Sigmoid colon (tissue), 4 donors: Measurements from ENCODE around the gene EEFSEC.

Source experiments
- POLR2A ChIP-seq, 2 donors: fragments of 450-650 bp; IDR thresholded peaks; one replicate each; pipeline ENCODE4 v1.6.1; 2016; ENCODE audit warnings: antibody characterized with exemption in 2 of 2, mild to moderate bottlenecking in 2 of 2, moderate library complexity in 2 of 2
- POLR2AphosphoS5 ChIP-seq, 4 donors: sonication (generic); formaldehyde crosslinking; IDR thresholded peaks; one replicate each; pipeline ENCODE4 v1.6.1; 2017; ENCODE audit warnings: antibody characterized with exemption in 4 of 4
- TF ChIP-seq, protein P1 (sequence below), 4 experiments: fragments of 450-650 bp in 3 of 4; fragments of 200-600 bp in 1 of 4; IDR thresholded peaks; one replicate each; pipeline ENCODE4 v1.5.1; 2016 to 2019; ENCODE audit warnings: antibody characterized with exemption in 4 of 4, mild to moderate bottlenecking in 3 of 4, moderate library complexity in 2 of 4

DNA sequence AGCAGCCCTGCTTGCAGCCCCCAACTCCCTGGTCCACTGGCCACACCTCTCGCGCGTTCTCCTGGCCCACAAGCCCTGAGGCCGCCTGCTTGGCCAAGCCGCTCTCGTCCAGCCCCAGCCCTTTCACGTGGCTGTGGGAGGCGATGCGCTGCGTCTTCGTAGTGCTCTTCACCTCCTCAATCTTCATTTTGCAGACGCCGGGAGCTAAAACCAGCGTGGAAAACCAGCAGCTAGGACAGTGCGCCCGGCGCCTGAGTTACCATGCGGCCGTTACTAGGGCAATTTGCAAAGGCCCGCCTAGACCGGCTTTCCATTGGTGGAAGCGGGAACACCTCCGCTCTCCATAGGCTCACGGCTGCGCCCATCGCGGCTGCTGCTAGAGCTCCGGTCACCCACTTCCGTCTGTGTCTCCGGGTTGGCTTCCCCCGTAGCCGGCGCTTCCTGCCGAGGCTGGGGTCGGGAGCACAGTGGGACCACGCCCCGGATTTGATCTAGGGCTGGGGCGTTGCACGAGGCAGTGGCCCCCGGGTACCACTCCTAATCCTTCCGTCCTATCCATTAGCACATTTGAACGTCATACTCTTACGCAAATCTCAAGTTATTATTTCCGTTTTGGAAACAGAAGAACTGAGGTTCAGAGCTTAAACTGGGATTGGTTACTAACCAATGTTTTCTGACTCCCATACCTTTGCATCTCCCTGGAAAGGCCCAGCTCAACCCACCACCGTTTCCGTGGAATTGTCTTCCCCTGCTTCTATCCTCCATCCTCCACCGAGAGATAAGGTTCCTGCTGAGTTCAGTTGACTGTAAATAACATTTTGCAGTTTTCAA is 29.5 kb upstream of the EEFSEC start, which contains the start of gene RUVBL1:
- TF ChIP-seq, protein P1, sequence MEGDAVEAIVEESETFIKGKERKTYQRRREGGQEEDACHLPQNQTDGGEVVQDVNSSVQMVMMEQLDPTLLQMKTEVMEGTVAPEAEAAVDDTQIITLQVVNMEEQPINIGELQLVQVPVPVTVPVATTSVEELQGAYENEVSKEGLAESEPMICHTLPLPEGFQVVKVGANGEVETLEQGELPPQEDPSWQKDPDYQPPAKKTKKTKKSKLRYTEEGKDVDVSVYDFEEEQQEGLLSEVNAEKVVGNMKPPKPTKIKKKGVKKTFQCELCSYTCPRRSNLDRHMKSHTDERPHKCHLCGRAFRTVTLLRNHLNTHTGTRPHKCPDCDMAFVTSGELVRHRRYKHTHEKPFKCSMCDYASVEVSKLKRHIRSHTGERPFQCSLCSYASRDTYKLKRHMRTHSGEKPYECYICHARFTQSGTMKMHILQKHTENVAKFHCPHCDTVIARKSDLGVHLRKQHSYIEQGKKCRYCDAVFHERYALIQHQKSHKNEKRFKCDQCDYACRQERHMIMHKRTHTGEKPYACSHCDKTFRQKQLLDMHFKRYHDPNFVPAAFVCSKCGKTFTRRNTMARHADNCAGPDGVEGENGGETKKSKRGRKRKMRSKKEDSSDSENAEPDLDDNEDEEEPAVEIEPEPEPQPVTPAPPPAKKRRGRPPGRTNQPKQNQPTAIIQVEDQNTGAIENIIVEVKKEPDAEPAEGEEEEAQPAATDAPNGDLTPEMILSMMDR (IDR thresholded peaks at IDR 0.05) = no peak
- TF ChIP-seq POLR2A (IDR thresholded peaks at IDR 0.05) = peak in 1 of 2 donors; percentile 9
- peak; percentile 22 to 69 (median 68) for TF ChIP-seq POLR2AphosphoS5 (IDR thresholded peaks at IDR 0.05)
